ENCODE results near the gene ATF7. TPM values are rescaled to one million over a fixed set of nuclear protein-coding genes. Genes with fewer than 3 reads are reported as not detected.

Gene ATF7
- total and polyA plus RNA-seq, 2 experiments from 2014 or later = 12.8 to 21.5 TPM

DNA sequence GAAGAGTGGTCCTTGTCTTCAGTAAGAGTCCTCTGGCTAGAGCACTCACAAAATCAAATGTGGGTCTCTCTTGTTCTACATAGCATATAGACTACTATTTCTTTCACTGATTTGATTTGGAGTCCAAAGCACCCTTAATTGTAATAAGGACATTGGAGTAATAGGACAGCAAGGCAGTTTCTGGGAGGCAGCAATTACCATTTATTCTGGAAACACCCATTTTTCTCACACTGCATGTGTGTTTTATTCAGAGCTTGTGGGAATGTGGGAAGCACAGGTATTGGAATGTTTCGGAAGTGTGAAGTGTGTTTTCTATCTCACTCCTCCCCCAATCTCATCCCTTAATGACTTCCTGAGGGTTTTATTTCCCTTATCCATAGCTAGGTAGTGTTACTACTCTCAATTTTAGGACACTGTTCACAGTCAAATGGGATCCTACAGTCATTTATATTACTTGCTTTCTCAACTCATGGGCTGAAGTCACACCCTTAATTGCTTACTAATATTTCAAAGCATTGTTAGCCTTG, 154.1 kb downstream of the ATF7 start:
- no peak overlapping the region for H3K9ac ChIP-seq
- no peak overlapping the region for H3K4me3 ChIP-seq
- H3F3A ChIP-seq (ENCODE audit: insufficient read depth) = peaks cover 94% of the 10 kb centered on the region
- H3K9me3 ChIP-seq (ENCODE audit: low read depth) = no peaks in the 10 kb centered on the region
- peaks cover 98% of the 10 kb centered on the region for H3K79me2 ChIP-seq (ENCODE audit: insufficient read depth)
- H4K20me1 ChIP-seq (ENCODE audit: insufficient read depth) = no peaks in the 10 kb centered on the region
- H3K4me2 ChIP-seq (ENCODE audit: unreplicated experiment) = no peak overlapping the region
- H2AFZ ChIP-seq = no peak overlapping the region
- peak overlapping the region; percentile 1; the same call in 1 of the 2 replicates for H3K27ac ChIP-seq
- TF ChIP-seq EZH2phosphoT487 (IDR thresholded peaks at IDR 0.05; ENCODE audit: insufficient read depth, low read depth) = no peak
- TF ChIP-seq EZH2 (IDR thresholded peaks at IDR 0.05; ENCODE audit: insufficient read depth, poor library complexity, severe bottlenecking) = no peak
- WGBS, 2 experiments (ENCODE audit: low coverage in 1 of 2, low lambda C conversion rate in 2 of 2, missing lambda C conversion rate in 2 of 2) = 96 to 100% methylated on average over 1 of the region's 1 CpG
- H3K36me3 ChIP-seq (ENCODE audit: low read depth) = peaks cover 95% of the 10 kb centered on the region
- no peaks in the 10 kb centered on the region for H3K4me1 ChIP-seq (ENCODE audit: insufficient read depth)
- no peaks in the 10 kb centered on the region for H3K27me3 ChIP-seq (replicated peaks; ENCODE audit: insufficient read depth)
- H3K9me2 ChIP-seq (ENCODE audit: insufficient read depth) = no peaks in the 10 kb centered on the region
- DNase-seq = no peak
- in situ Hi-C loops (cut with MboI) = no loop called here

DNA sequence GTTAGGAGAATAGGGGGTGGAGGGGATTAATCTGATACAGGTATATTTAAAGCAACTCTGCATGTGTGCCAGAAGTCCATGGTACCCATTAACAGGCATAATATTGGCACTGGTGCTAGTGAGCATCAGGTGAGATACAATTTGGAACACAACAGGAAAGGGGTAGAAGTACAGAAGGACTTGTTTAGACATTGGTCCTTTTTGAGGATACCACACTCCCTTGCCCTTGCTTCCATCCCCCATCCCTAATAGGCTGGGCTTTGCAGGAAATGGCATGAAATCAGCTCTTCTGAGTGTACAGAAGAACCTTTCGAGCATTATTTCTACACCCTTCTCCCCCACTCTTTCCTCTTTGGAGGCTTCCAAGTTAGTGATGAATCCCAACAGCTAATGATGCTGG, 157.9 kb downstream of the ATF7 start:
- Histone ChIP-seq H3K79me2 (ENCODE audit: insufficient read depth) (peaks cover 98% of the 10 kb centered on the region), H3K4me3 (no peak overlapping the region), H3K36me3 (ENCODE audit: low read depth) (peaks cover 91% of the 10 kb centered on the region), H3K9me3 (ENCODE audit: low read depth) (no peaks in the 10 kb centered on the region), H3K27me3 (replicated peaks; ENCODE audit: insufficient read depth) (no peaks in the 10 kb centered on the region), H3K27ac (no peak overlapping the region; the same call in 1 of the 2 replicates), H3F3A (ENCODE audit: insufficient read depth) (peaks cover 74% of the 10 kb centered on the region), H3K4me2 (ENCODE audit: unreplicated experiment) (no peak overlapping the region), H3K9ac (no peak overlapping the region), H3K9me2 (ENCODE audit: insufficient read depth) (no peaks in the 10 kb centered on the region), H4K20me1 (ENCODE audit: insufficient read depth) (no peaks in the 10 kb centered on the region), H3K4me1 (ENCODE audit: insufficient read depth) (no peaks in the 10 kb centered on the region), H2AFZ (no peak overlapping the region)
- no peak for DNase-seq
- in situ Hi-C loops (cut with MboI) = no loop called here
- WGBS, 2 experiments (ENCODE audit: low coverage in 1 of 2, low lambda C conversion rate in 2 of 2, missing lambda C conversion rate in 2 of 2) = 86 to 100% methylated on average over 1 of the region's 1 CpG
- TF ChIP-seq EZH2 (IDR thresholded peaks at IDR 0.05; ENCODE audit: insufficient read depth, poor library complexity, severe bottlenecking) (no peak), EZH2phosphoT487 (IDR thresholded peaks at IDR 0.05; ENCODE audit: insufficient read depth, low read depth) (no peak)

DNA sequence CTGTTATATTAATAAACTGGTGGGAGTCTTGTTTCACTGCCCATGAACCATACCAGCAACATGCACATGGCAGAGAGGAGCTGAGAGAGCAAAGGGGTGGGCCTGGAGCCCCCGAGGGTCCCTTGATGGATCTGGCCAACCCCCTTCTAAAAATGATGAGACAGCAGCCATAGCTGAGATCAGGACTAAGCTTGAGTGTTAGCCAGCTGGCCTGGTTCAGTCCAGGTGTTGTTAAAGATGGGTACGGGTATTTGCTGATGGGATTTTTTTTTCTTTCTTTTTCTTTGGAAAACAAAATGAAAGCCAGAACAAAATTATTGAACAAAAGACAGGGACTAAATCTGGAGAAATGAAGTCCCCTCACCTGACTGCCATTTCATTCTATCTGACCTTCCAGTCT, 158.3 kb downstream of the ATF7 start:
- Histone ChIP-seq H3K4me2 (ENCODE audit: unreplicated experiment) (no peak overlapping the region), H3F3A (ENCODE audit: insufficient read depth) (peaks cover 77% of the 10 kb centered on the region), H3K9ac (no peak overlapping the region), H3K4me1 (ENCODE audit: insufficient read depth) (no peaks in the 10 kb centered on the region), H4K20me1 (ENCODE audit: insufficient read depth) (no peaks in the 10 kb centered on the region), H3K27me3 (replicated peaks; ENCODE audit: insufficient read depth) (no peaks in the 10 kb centered on the region), H3K9me3 (ENCODE audit: low read depth) (no peaks in the 10 kb centered on the region), H3K9me2 (ENCODE audit: insufficient read depth) (no peaks in the 10 kb centered on the region), H3K79me2 (ENCODE audit: insufficient read depth) (peaks cover 98% of the 10 kb centered on the region), H2AFZ (no peak overlapping the region), H3K4me3 (no peak overlapping the region), H3K27ac (no peak overlapping the region; the same call in 1 of the 2 replicates), H3K36me3 (ENCODE audit: low read depth) (peaks cover 91% of the 10 kb centered on the region)
- in situ Hi-C loops (cut with MboI) = no loop called here
- DNase-seq = no peak
- TF ChIP-seq EZH2phosphoT487 (IDR thresholded peaks at IDR 0.05; ENCODE audit: insufficient read depth, low read depth) (no peak), EZH2 (IDR thresholded peaks at IDR 0.05; ENCODE audit: insufficient read depth, poor library complexity, severe bottlenecking) (no peak)
- 93 to 96% methylated on average over 2 of the region's 2 CpGs for WGBS, 2 experiments (ENCODE audit: low coverage in 1 of 2, low lambda C conversion rate in 2 of 2, missing lambda C conversion rate in 2 of 2)

DNA sequence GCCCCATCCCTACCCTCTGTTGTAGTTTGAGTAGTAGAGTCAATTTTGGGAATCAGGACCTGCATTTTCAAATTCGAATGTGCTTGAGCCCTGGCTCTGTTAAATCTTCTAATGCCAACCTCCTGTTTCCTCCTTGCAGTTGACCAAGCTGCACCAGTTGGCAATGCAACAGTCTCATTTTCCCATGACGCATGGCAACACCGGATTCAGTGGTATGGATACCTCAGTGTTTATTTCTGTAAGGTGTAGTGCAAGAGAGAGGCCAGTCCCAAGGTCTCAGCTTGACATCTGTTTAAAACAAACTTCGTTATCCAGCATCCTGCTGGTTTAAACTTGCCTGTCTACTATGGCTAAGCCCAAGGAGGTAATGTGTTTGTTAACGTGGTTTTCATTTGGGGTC, 159.1 kb downstream of the ATF7 start:
- peaks cover 98% of the 10 kb centered on the region for H3K79me2 ChIP-seq (ENCODE audit: insufficient read depth)
- in situ Hi-C loops (cut with MboI) = no loop called here
- H3K9me2 ChIP-seq (ENCODE audit: insufficient read depth) = no peaks in the 10 kb centered on the region
- no peak overlapping the region for H3K4me2 ChIP-seq (ENCODE audit: unreplicated experiment)
- WGBS, 2 experiments (ENCODE audit: low coverage in 1 of 2, low lambda C conversion rate in 2 of 2, missing lambda C conversion rate in 2 of 2) = 53% methylated on average over 5 of the region's 5 CpGs
- no peaks in the 10 kb centered on the region for H3K27me3 ChIP-seq (replicated peaks; ENCODE audit: insufficient read depth)
- no peak overlapping the region for H2AFZ ChIP-seq
- H3K4me3 ChIP-seq = no peak overlapping the region
- H3K9me3 ChIP-seq (ENCODE audit: low read depth) = no peaks in the 10 kb centered on the region
- no peak overlapping the region for H3K9ac ChIP-seq
- no peak for TF ChIP-seq EZH2 (IDR thresholded peaks at IDR 0.05; ENCODE audit: insufficient read depth, poor library complexity, severe bottlenecking)
- TF ChIP-seq EZH2phosphoT487 (IDR thresholded peaks at IDR 0.05; ENCODE audit: insufficient read depth, low read depth) = no peak
- H3K36me3 ChIP-seq (ENCODE audit: low read depth) = peaks cover 91% of the 10 kb centered on the region
- DNase-seq = no peak
- H3F3A ChIP-seq (ENCODE audit: insufficient read depth) = peaks cover 77% of the 10 kb centered on the region
- H4K20me1 ChIP-seq (ENCODE audit: insufficient read depth) = no peaks in the 10 kb centered on the region
- no peaks in the 10 kb centered on the region for H3K4me1 ChIP-seq (ENCODE audit: insufficient read depth)
- H3K27ac ChIP-seq = no peak overlapping the region

Data from GM23248 (cell line).